GM12891 (cell line): ENCODE measurements around the gene ZFYVE19.

ENCODE experiments used
- PAX5 ChIP-seq: IDR thresholded peaks from 2 replicates; pipeline ENCODE4 v1.6.1; 2011; ENCODE audit warnings: low read length, moderate library complexity, mild to moderate bottlenecking; ENCODE audit not compliant: insufficient read depth, severe bottlenecking
- SPI1 ChIP-seq: IDR thresholded peaks from 2 replicates; pipeline ENCODE4 v1.6.1; 2011; ENCODE audit warnings: low read depth, low read length, control low read depth
- TAF1 ChIP-seq: IDR thresholded peaks from 2 replicates; pipeline ENCODE4 v1.6.1; 2011; ENCODE audit warnings: low read depth, low read length, control low read depth

- TF ChIP-seq TAF1 (no peak), SPI1 (no peak), PAX5 (no peak)
Measured at GRCh38 chr15:40831861-40832260, 25.0 kb downstream of the ZFYVE19 start.
